ENCODE results near the gene CNIH4. TPM values are rescaled to one million over a fixed set of nuclear protein-coding genes. Genes with fewer than 3 reads are reported as not detected.
A peak's percentile ranks its signal among the peaks of the same experiment; 100 is the strongest.

The CNIH4 gene
- total and polyA plus RNA-seq, 11 donors: 15.7 to 84.6 (median 33.7) TPM

GRCh38 chr1:224317383-224318045, 39.2 kb upstream of the CNIH4 start:
- Histone ChIP-seq H3K4me1 (no peaks in the 10 kb centered on the region), H3K9me3 (no peaks in the 10 kb centered on the region), H3K4me3 (no peak overlapping the region), H3K27me3 (no peaks in the 10 kb centered on the region), H3K36me3 (peaks cover 0 to 60% (median 50%) of the 10 kb centered on the region in 9 donors), H3K27ac (no peak overlapping the region)
- DNase-seq (no peak), ATAC-seq (no peak)
- intact Hi-C loops (cut with DNase I): no loop called here
- TF ChIP-seq POLR2A (IDR thresholded peaks at IDR 0.05) (no peak), CTCF (IDR thresholded peaks at IDR 0.05) (no peak)
- 88 to 91% (median 90%) methylated on average over 4 of the region's 4 CpGs for WGBS, 4 donors

- no peak for TF ChIP-seq POLR2A (IDR thresholded peaks at IDR 0.05)
- TF ChIP-seq CTCF (IDR thresholded peaks at IDR 0.05): no peak
- intact Hi-C loops (cut with DNase I): loop anchor here in 1 of 10 donors (10.0 kb wide), 1 partner anchor 137 kb away; the partner anchor contains the start of gene DEGS1
- no peaks in the 10 kb centered on the region for H3K4me1 ChIP-seq
- no peaks in the 10 kb centered on the region for H3K27me3 ChIP-seq
- WGBS, 4 donors: 95 to 98% (median 95%) methylated on average over 2 of the region's 2 CpGs
- no peak for DNase-seq
- no peaks in the 10 kb centered on the region for H3K9me3 ChIP-seq
- no peak overlapping the region for H3K27ac ChIP-seq
- no peak overlapping the region for H3K4me3 ChIP-seq
- peaks cover 0 to 46% (median 9%) of the 10 kb centered on the region in 9 donors for H3K36me3 ChIP-seq
- no peak for ATAC-seq
Measured at GRCh38 chr1:224321706-224322105, 35.0 kb upstream of the CNIH4 start.

DNA sequence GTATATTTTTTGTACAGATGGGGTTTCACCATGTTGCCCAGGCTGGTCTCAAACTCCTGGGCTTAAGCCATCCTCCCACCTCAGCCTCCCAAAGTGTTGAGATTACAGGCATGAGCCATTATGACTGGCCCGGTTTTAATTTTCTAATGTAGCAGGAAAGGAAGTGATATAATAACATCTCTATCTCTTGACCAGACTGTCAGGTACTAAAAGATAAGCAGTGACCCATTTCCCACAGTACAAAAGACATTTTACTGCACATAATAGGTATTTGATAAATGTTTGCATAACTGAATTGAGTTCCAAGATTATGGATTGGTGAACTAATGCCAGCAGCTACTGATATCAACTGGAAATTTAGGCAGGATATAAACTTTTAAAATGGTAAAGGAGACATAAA, 30.7 kb upstream of the CNIH4 start:
- WGBS, 4 donors: 67 to 79% (median 72%) methylated on average over 1 of the region's 1 CpG
- no peak overlapping the region for H3K27ac ChIP-seq
- ATAC-seq (no peak), DNase-seq (no peak)
- no peaks in the 10 kb centered on the region for H3K27me3 ChIP-seq
- intact Hi-C loops (cut with DNase I): loop anchor here in 1 of 10 donors (10.0 kb wide), 1 partner anchor 141 kb away; the partner anchor contains the start of gene DEGS1
- TF ChIP-seq CTCF (IDR thresholded peaks at IDR 0.05) (no peak), POLR2A (IDR thresholded peaks at IDR 0.05) (no peak)
- no peak overlapping the region for H3K4me3 ChIP-seq
- peaks cover 0 to 23% (median 16%) of the 10 kb centered on the region in 12 donors for H3K4me1 ChIP-seq
- H3K36me3 ChIP-seq: peaks cover 0 to 33% (median 0%) of the 10 kb centered on the region in 9 donors
- no peaks in the 10 kb centered on the region for H3K9me3 ChIP-seq

GRCh38 chr1:224328644-224329043, 28.0 kb upstream of the CNIH4 start:
- intact Hi-C loops (cut with DNase I): loop anchor here in 1 of 10 donors (10.0 kb wide), 1 partner anchor 144 kb away; the partner anchor contains the start of gene DEGS1
- no peaks in the 10 kb centered on the region for H3K27me3 ChIP-seq
- 73 to 84% (median 81%) methylated on average over 6 of the region's 6 CpGs for WGBS, 4 donors
- H3K27ac ChIP-seq: no peak overlapping the region
- peaks cover 0 to 26% (median 0%) of the 10 kb centered on the region in 9 donors for H3K36me3 ChIP-seq
- H3K4me1 ChIP-seq: peaks cover 0 to 28% (median 20%) of the 10 kb centered on the region in 12 donors
- TF ChIP-seq POLR2A (IDR thresholded peaks at IDR 0.05) (no peak), CTCF (IDR thresholded peaks at IDR 0.05) (no peak)
- H3K9me3 ChIP-seq: no peaks in the 10 kb centered on the region
- DNase-seq (no peak), ATAC-seq (no peak)
- peak overlapping the region in 9 of 12 donors; percentile 77 to 98 (median 94) for H3K4me3 ChIP-seq
